K562 treated with DMSO at 1 percent for 24 hours (cell line): ENCODE results near the gene OR4S2. TPM values are rescaled to one million over a fixed set of nuclear protein-coding genes. Genes with fewer than 3 reads are reported as not detected.

Experiments used
- total RNA-seq: library from RNA; unstranded; fragments of 300-600 nt; gene quantifications from 2 replicates; pipeline ENCODE4 v1.2.3, GENCODE V29; 2022; ENCODE audit warnings: low read depth; ENCODE audit not compliant: insufficient read depth

OR4S2 gene, protein sequence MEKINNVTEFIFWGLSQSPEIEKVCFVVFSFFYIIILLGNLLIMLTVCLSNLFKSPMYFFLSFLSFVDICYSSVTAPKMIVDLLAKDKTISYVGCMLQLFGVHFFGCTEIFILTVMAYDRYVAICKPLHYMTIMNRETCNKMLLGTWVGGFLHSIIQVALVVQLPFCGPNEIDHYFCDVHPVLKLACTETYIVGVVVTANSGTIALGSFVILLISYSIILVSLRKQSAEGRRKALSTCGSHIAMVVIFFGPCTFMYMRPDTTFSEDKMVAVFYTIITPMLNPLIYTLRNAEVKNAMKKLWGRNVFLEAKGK
- total RNA-seq: not detected in 2 replicates

DNA sequence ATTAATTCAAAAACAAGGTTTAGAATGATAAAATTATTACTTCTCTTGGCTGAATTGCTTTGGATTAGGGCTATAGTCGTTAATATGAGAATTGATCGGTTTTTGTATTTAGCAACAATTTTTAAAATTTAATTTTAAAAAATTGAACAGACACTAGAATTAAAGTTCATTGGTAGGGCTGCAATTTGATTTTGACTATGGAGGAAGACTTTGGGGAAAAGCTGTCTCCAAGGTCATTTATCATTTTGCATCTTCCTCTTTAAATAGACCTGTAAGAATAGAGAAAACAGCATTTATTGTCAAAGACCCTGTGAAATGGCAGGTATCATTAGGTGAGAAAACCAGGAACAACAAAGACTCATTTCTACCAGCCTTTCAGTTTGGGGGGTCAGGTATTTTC is at the start of gene OR4S2:
TSS of gene OR4S2 (plus strand) at position 301 of the 400 bp plus-strand sequence. CDS start 2,577 bp downstream, outside the sequence.

DNA sequence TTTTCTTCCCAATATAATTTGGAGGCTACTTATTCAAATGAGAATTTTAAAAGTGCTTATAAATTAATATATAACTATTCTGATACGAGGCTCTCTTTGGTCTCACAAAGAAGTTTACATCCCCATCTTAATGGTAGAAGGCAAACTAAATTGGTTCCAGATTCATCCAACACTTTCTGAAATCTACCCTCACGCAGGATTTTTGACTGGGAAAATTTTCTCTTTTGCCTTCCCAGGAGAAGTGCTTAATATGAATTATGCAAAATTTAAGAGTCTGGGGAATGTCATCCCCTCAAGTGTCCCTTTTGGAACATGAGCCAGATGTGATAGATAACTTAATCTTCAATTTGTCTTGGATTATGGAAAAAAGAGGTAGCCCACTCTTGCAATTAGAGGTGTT is 40.6 kb upstream of the OR4S2 start, which contains the start of gene OR4C11:
TSS of gene OR4C11 (minus strand) at position 101 of the 400 bp plus-strand sequence. CDS start 3,272 bp downstream, outside the sequence.

DNA sequence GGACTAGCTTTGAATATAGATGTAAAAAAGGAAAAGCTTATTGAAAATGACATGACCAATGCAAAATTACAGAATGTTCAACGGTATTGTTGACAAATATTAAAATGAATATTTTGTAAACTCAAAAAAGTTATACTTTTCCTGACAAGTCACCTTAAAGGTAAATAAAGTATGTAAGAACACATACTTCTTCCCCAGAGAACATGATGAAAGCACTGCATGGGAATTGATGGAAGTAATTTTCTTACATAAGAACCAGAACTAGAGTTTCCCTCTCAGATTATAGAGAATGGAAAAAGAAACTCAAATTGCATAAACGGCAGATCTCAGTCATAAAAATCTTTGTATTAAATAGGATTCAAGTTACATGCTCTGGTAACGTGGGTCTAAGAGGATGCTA is 13.3 kb upstream of the OR4S2 start, which contains the start of gene OR4P4:
TSS of gene OR4P4 (plus strand) at position 301 of the 400 bp plus-strand sequence.

DNA sequence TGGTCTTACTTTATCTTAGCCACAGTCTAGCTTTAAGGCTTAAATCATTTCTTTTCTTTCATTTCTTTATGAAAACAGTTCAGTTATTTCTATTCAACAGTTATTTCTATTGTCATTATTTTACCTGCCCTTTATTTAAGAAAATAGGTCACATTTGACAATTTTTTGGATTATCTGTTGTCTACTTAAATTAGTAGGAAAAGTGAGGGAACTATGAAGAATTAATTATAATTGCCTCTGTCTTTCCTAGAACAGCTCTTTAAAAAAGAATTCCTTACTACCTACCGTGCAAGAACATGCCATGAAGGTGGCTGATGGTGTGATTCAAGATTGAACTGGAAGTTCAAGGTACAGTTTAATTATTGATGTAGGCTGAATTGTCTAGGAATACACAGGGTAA is 13.8 kb downstream of the OR4S2 start, which contains the start of gene OR4C6:
TSS of gene OR4C6 (plus strand) at position 301 of the 400 bp plus-strand sequence. CDS start 2,966 bp downstream, outside the sequence.

Other genes starting within 250 kb of the OR4S2 start
- gene OR4C15, start 93.9 kb upstream of the OR4S2 start, total RNA-seq: not detected in 2 replicates
- not detected in 2 replicates for gene OR4C16, start 76.2 kb upstream of the OR4S2 start, total RNA-seq
- not detected in 2 replicates for gene OR4C11, start 40.7 kb upstream of the OR4S2 start, total RNA-seq
- not detected in 2 replicates for gene OR4P4, start 13.2 kb upstream of the OR4S2 start, total RNA-seq
- not detected in 2 replicates for gene OR4C6, start 13.9 kb downstream of the OR4S2 start, total RNA-seq
- not detected in 2 replicates for gene OR5D13, start 125.1 kb downstream of the OR4S2 start, total RNA-seq
- gene OR5D14, start 147.2 kb downstream of the OR4S2 start, total RNA-seq: not detected in 2 replicates
- gene OR5L1, start 163.0 kb downstream of the OR4S2 start, total RNA-seq: not detected in 2 replicates
- gene OR5D18, start 171.3 kb downstream of the OR4S2 start, total RNA-seq: not detected in 2 replicates
- gene OR5L2, start 178.9 kb downstream of the OR4S2 start, total RNA-seq: not detected in 2 replicates
- gene OR5D16, start 190.4 kb downstream of the OR4S2 start, total RNA-seq: not detected in 2 replicates
- gene TRIM51, start 235.0 kb downstream of the OR4S2 start, total RNA-seq: not detected in 2 replicates